Activated CD8-positive, alpha-beta memory T cell treated with anti-CD3 and anti-CD28 coated beads for 24 hours (primary cell): ENCODE data around the gene VCL.
A peak's percentile ranks its signal among the peaks of the same experiment; 100 is the strongest.
"Not testable (repeated sequence)": the region's sequence is repeated elsewhere in the genome, so short reads cannot be mapped to it uniquely, and the experiment has no call there.

ENCODE experiments used
- DNase-seq: peaks from one replicate; pipeline ENCODE4 v3.0.0-alpha.2; 2020

The VCL gene

DNA sequence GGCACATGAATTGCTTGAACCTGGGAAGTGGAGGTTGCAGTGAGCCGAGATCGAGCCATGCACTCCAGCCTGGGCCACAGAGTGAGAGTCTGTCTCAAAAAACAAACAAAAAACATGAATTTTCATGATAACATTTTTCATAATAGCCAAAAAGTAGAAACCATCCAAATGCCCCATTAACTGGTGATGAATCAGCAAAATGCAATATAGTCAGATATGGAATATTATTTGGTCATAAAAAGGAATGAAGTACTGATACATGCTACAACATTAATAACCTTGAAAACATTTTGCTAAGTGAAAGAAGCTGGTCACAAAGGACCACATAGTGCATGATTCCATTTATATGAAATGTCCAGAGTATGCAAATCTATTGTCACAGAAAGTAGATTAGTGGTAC, 24.5 kb upstream of the VCL start:
- DNase-seq, result no peak

DNA sequence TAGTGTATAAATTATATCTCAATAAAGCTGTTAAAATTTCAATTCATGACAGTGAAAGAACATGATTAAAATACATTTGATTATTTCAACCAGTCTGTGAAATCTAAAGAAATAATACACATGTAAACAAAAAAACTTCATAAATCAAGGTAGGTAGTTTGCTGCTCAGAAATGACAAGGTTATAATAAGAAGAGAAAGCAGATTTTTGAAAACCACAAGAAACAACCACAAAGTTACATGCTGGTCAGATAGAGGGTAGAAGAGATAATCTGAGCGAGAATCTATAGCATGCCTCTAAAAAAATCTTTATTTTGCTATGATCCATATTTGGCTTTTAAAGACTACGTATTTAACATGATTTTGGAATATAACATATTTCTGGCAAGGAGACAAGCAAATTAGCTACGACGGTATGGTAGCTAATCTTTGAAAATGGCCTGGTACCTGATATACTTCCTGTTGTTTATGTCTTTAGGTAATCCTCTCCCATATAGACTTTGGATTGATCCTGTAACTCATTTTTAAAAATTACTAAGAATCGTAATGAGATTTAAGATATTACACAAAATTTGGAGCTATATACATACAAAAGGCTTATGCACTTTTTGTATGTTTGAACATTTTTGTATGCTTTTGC, 23.5 kb upstream of the VCL start:
- no peak for DNase-seq

GRCh38 chr10:73975388-73975787, 22.5 kb upstream of the VCL start:
- DNase-seq, result no peak

DNA sequence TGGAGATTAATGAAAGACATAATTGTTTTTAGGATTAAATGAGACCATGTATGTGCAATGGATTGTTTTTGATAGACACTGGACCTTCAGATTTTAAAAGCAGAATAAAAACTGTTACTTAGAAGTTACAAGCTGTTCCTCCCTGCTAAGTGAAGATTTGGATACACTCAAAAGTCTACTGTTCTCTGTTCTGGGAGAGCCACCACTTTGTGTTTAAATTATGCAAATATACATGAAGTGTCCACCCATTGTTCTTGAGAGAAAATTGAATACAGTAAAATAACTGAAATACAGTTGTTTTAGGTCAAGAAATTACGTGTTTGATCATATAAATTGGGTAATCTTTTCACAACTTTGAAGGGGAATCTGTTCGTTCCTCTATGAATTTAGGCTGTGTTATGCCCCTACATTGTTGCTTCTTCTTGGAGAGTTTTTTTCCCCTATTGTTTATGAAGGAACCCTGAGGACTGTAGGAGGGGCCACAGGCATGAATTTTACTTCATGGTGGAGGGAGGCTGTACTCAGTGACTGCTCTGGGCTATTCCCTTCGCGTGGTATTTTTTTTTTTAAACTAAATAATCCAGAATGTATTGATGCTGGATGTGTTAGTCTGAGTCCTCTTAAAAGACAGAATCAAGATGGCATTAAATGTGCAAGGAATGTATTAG, 18.6 kb upstream of the VCL start:
- no peak for DNase-seq

DNA sequence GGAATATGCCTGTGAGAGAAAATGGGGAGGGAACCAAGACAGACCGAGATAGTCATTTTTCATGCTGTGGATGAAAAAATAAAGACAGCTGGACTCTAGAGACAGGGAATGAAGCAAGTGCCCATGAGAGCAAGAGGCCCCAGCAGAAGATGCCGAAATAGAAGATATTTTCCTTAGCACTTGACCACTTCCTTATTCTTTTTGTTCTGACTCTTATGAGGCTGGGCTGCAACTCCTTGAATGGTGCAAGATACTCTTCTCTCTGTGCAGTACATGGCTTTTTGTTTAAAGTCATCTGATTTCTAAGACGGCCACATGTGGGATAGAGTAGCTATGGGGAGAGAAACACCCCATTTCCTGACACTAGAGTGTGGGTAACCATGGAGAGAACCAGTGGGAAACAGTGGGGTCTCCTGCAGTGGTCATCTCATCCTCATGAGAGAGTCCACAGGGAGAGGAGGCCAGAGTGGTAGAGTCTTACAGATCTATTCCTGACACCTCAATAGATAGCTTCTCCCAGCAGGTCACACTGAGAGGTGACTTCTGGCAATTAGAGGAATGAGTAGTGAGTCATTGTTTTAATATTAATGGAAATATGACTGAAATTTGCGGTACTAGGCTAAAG, 18.0 kb upstream of the VCL start:
- no peak for DNase-seq

DNA sequence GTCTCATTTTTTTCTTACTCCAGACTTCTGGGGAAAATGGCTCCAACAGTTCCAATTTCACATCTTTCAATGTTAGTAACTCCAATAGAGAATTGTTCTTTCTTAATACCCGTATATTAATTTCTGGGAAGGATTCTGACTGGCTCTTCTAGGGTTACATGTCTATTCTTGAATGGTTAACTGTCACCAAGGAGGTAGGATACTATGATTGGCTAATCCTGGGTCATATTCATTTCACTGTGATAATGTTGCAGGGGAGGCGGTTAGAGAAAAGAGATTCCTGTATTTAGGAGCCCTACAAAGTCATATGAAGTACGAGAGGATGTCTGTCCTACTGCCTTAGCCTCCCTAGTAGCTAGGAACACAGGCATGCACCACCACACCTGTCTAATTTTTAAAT, 16.1 kb upstream of the VCL start:
- no peak for DNase-seq

DNA sequence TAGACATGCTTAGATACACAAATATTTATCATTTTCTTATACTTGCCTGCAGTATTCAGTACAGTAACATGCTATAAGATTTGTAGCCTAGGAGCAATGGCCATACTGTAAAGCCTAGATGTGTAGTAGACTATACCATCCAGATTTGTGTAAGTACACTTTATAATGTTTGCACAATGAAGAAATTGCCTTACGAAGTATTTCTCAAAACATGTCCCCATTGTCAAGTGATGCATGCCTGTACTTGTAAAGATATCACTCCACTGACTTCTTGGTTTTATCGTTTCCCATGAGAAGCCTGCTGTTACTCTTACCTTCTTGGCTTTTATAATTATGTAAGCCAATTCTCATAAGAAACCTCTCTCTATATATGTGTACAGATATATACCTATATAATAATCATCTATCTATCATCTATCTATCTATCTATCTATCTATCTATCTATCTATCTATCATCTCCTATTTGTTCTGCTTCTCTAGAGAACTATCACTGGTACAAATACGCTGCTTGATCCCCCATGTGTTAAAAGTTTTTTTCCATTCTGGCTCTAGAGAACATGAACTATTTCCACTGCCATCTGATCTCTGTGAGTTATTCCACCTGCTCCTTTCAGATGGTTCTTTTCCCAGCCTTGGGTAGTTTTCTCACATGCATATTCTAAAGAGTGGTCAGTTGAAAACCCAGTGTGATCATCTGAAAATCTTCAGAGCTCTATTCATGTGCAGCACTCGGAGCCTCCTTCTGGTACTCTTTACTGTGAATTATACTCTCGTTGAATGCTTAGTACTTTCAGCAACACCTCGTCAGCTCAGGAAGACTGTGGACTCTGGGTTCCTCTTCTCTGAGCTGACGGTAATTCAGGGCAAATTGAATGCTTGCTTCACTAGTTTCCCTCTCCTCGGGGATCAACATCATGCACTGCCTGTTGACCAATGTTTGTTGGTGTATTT, 14.5 kb upstream of the VCL start:
- DNase-seq, result no peak

DNA sequence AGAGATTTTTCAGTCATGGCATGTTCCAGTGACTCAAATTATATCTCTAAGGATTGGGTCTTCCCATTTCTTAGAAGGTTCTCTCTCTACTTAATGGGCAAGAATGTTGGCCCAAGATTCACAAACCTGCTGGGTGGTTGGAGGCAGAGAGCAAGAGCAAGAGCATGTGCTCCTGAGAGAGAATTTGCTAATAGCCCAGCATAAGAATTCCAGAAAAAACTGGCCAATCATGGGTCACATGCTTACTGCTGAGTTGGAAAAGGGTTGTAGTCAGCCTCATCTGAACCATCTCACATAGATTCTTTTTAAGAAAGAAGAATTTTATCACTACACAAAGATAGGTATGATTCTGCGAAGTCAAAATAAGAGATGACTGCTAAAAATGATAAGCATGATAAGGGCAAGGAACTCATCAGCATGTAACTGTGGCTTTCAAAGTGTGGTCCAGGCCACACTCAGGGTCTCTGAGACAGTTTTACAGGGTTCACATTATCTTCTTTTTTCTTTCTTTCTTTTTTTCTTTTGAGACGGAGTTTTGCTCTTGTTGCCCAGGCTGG, 8.2 kb upstream of the VCL start:
- no peak for DNase-seq

DNA sequence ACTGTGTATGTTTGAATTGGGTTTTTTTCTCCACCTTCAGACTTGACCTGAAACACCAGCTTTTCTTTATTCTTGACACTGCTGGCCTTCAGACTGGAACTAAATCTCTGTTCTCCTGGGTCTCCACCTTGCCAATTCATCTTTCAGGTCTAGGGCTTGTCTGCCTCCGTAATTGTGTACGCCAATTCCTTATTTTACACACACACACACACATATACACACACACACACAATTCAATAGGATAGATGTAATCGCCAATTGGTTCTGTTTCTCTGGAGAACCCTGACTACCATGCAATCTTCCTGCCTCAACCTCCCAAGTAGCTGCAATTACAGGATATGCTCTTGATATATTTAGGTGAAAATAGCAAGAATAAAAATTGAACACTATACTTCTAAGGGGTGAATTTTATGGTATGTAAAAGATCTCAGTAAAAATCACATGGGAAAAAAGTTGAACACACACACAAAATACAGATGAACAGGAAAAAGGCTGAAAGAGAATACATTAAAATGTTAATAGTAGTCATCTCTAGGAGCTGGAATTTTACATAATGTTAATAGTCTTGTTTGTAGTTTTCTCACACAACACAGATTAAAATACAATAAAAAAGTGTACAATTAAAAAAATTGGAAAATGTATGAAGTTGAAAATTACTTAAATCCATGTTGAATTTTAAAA, 6.6 kb upstream of the VCL start:
- no peak for DNase-seq

- peak; percentile 78 for DNase-seq
These were observed 6.1 kb upstream of the VCL start for GRCh38 chr10:73991884-73992245.

DNA sequence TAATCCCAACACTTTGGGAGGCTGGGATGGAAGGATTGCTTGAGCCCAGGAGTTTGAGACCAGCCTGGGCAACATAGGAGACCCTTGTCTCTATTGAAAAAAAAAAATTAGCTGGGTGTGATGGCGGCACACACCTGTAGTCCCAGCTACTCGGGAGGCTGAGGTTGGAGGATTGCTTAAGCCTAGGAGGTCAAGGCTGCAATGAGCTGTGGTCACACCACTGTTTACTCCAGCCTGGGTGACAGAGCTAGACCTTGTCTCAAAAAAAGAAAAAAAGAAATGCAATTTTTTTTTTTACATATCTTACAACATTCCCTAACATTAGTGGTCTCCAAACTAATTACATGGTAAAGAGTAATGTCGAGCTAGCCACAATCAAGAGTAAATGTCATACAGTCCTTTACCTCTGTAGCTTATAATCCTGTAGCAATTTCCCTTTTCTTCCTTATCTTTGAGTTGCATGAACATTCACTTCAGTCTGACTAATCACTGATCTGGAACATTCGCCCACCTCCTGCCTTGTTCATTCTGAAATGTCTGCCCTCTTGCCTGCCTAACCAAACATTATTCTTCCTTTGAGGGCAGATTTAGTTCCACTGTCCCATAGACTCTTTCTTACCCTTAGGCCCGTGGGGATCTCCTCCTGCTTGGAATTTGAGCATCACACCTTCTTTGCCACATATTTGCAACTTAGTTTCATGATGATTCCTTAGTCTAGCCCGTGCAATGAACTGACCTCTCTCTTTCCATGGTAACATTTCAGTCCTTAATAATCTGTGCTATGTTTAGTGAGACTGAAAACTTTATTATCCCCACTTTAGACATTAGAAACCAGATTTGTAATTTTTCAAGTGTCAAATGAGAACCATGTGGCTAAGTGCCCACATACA, 4.8 kb upstream of the VCL start:
- no peak for DNase-seq

DNA sequence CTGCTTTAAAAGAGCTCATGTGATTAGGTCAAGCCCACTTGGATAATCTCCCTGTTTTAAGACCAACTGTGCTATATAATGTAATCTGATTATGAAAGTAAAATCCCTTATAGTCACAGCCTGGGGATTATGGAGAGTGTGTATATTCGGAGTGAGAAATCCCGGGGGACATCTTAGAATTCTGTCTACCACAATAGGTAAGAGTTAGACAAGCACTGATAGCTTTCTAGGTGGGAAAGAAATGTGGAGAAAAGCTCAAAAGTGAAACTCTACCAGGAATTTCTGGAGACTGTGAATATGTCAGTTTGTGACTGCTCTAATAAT, 2.9 kb upstream of the VCL start:
- no peak for DNase-seq

GRCh38 chr10:73997461-73997786, 492 bp upstream of the VCL start:
- no peak for DNase-seq

- no peak for DNase-seq
These were observed 660 bp downstream of the VCL start for GRCh38 chr10:73998623-73998928.

GRCh38 chr10:73998929-73999691, 1.2 kb downstream of the VCL start:
- DNase-seq, result no peak

DNA sequence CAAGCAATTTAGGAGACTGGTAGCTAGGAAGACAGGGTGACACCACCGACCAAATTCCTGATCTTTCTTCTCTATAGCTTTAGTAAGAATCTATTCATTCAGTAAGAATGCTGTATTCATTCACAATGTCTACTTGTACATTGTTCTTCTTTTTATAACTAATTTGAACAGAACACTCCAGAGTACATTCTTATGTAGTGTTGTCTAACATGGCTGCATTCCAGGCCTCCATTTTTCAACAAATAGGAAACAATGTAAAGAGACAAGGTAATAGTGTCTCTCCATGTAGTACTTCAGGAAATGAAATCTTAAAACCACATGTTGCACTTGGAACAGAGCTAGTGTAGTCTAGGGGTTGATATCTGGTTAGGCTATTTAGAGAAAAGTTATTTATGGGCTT, 1.8 kb downstream of the VCL start:
- no peak for DNase-seq

GRCh38 chr10:74000244-74000643, 2.3 kb downstream of the VCL start:
- not testable (repeated sequence) for DNase-seq

GRCh38 chr10:74000892-74001669, 3.2 kb downstream of the VCL start:
- DNase-seq, result no peak

DNA sequence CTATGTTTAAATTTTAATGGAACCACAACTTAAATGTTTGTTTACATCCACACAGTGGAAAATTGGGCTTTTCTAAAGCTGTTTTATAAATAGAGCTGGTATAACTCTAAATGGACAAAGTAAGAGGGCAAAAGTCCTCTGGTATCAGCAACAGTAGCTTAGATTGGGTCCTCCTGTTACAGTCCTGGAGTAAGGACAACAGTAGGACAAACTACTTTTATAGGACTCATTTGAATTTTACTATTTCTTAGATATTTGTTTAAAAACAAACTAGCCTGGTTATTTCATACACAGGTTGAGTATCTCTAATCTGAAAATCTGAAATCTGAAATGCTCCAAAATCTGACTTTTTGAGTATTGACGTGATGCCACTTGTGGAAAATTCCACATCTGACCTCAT, 8.4 kb downstream of the VCL start:
- no peak for DNase-seq

- DNase-seq, result no peak
These were observed 10.4 kb downstream of the VCL start for GRCh38 chr10:74008212-74008731.
